GM12878 (cell line): ENCODE results near the gene SPATA6. TPM values are rescaled to one million over a fixed set of nuclear protein-coding genes. Genes with fewer than 3 reads are reported as not detected.

Source experiments
- ATAC-seq: fragments of 200-7000 bp; cut with Tn5 transposase; 3 replicates; pipeline ENCODE4 v1.9.1; 2020; ENCODE audit warnings: mild to moderate bottlenecking, moderate library complexity
- BruUV-seq: library from RNA; stranded (reverse); fragments of 400-500 nt; replicated peaks from 2 replicates; lab custom pipeline; 2021; lab: Mats Ljungman, UMichigan
- CTCF ChIA-PET: fragments of 300-600 bp; sonication (Branson Sonifier 250); formaldehyde crosslinking; extraction: SDS; loops from one replicate; lab custom pipeline; 2021; ENCODE audit warnings: inconsistent platforms; lab: Yijun Ruan, JAX
- POLR2A ChIA-PET: fragments of 350-600 bp; formaldehyde crosslinking; extraction: SDS; loops from one replicate; lab custom pipeline; 2021; ENCODE audit warnings: inconsistent platforms; lab: Charles Lee
- RAD21 ChIA-PET: fragments of 300-600 bp; sonication (Branson Sonifier 250); formaldehyde crosslinking; loops from one replicate; lab custom pipeline; 2023; ENCODE audit warnings: antibody characterized with exemption; ENCODE audit not compliant: unreplicated experiment; lab: Charles Lee
- SMC1A ChIA-PET: fragments of 300-600 bp; sonication (Branson Sonifier 250); formaldehyde crosslinking; loops from one replicate; lab custom pipeline; 2023; ENCODE audit not compliant: unreplicated experiment, uncharacterized antibody; lab: Charles Lee
- DNase-seq: peaks from one replicate; pipeline ENCODE4 v3.0.0-alpha.2; 2011; ENCODE audit warnings: low read depth, low spot score
- FAIRE-seq: peaks from 3 replicates; lab custom pipeline; 2011; peaks lifted over from hg19 to GRCh38; lab: Jason Lieb, UNC
- H2AFZ ChIP-seq: 2 replicates; pipeline ENCODE4 v1.6.0; 2011; ENCODE audit warnings: low read depth, low read length, control low read depth; ENCODE audit not compliant: control insufficient read depth
- H3K27ac ChIP-seq: 2 replicates; pipeline ENCODE4 v1.5.1; 2011; ENCODE audit warnings: control low read depth; ENCODE audit not compliant: control insufficient read depth, insufficient read depth
- H3K27me3 ChIP-seq, 2 experiments: replicated peaks in 1 of 2; 2 replicates each; pipeline versions ENCODE4 v1.6.0 to v1.6.1; 2011; ENCODE audit warnings: low read length in 1 of 2; ENCODE audit not compliant: control insufficient read depth in 2 of 2, insufficient read depth in 2 of 2
- H3K36me3 ChIP-seq, 2 experiments: 2 replicates each; pipeline ENCODE4 v1.5.1; 2011; ENCODE audit warnings: low read length in 1 of 2; ENCODE audit not compliant: control insufficient read depth in 2 of 2, insufficient read depth in 2 of 2
- H3K4me1 ChIP-seq: 2 replicates; pipeline ENCODE4 v1.6.1; 2011; ENCODE audit warnings: mild to moderate bottlenecking, low read length, moderate library complexity, mixed read lengths; ENCODE audit not compliant: control insufficient read depth, insufficient read depth
- H3K4me2 ChIP-seq: 2 replicates; pipeline ENCODE4 v1.6.0; 2011; ENCODE audit warnings: control low read depth; ENCODE audit not compliant: control insufficient read depth, insufficient read depth
- H3K4me3 ChIP-seq: fragments of 200-600 bp; sonication (generic); 2 replicates; pipeline ENCODE4 v1.5.1; 2016
- H3K79me2 ChIP-seq: 2 replicates; pipeline ENCODE4 v1.6.0; 2011; ENCODE audit warnings: low read length; ENCODE audit not compliant: control insufficient read depth, insufficient read depth
- H3K9ac ChIP-seq: 2 replicates; pipeline ENCODE4 v1.8.0; 2011; ENCODE audit warnings: low read length, control low read depth, mixed read lengths; ENCODE audit not compliant: control insufficient read depth, insufficient read depth
- H3K9me3 ChIP-seq: replicated peaks from 3 replicates; pipeline ENCODE4 v1.5.1; 2011; ENCODE audit warnings: mild to moderate bottlenecking, low read length; ENCODE audit not compliant: control insufficient read depth, insufficient read depth
- H4K20me1 ChIP-seq: 2 replicates; pipeline ENCODE4 v1.6.0; 2011; ENCODE audit not compliant: control insufficient read depth, insufficient read depth
- BRCA1 ChIP-seq: IDR thresholded peaks from 2 replicates; pipeline ENCODE4 v1.6.1; 2011; ENCODE audit warnings: low read depth, low read length, improper control_type of control experiment
- CHD2 ChIP-seq: IDR thresholded peaks from 2 replicates; pipeline ENCODE4 v1.6.1; 2011; ENCODE audit warnings: low read depth, low read length, improper control_type of control experiment, borderline replicate concordance
- FOXM1 ChIP-seq: IDR thresholded peaks from 2 replicates; pipeline ENCODE4 v1.6.1; 2012; ENCODE audit warnings: low read depth, mild to moderate bottlenecking, inconsistent platforms, low read length, moderate library complexity
- HDAC6 ChIP-seq: fragments of 200-600 bp; sonication (generic); IDR thresholded peaks from one replicate; pipeline ENCODE4 v1.8.0; 2017; ENCODE audit warnings: antibody characterized with exemption; ENCODE audit not compliant: unreplicated experiment
- IRF3 ChIP-seq: fragments of 450-650 bp; IDR thresholded peaks from 2 replicates; pipeline ENCODE4 v1.6.1; 2014; ENCODE audit warnings: mild to moderate bottlenecking
- IRF5 ChIP-seq: fragments of 450-650 bp; IDR thresholded peaks from 2 replicates; pipeline ENCODE4 v1.6.1; 2017; ENCODE audit warnings: borderline replicate concordance
- NFXL1 ChIP-seq: fragments of 450-650 bp; IDR thresholded peaks from 2 replicates; pipeline ENCODE4 v1.6.1; 2017; ENCODE audit warnings: antibody characterized with exemption, mild to moderate bottlenecking, borderline replicate concordance
- PBX3 ChIP-seq: IDR thresholded peaks from 2 replicates; pipeline ENCODE4 v1.6.1; 2011; ENCODE audit warnings: mild to moderate bottlenecking, low read depth, low read length, moderate library complexity; ENCODE audit not compliant: insufficient replicate concordance
- RAD51 ChIP-seq: fragments of 450-650 bp; IDR thresholded peaks from 2 replicates; pipeline ENCODE4 v1.6.1; 2016; ENCODE audit warnings: moderate library complexity, mild to moderate bottlenecking, inconsistent platforms
- RBBP5 ChIP-seq: fragments of 200-600 bp; sonication (generic); conservative IDR thresholded peaks from 2 replicates; pipeline ENCODE4 v1.6.1; 2016
- SIX5 ChIP-seq: IDR thresholded peaks from 2 replicates; pipeline ENCODE4 v1.6.1; 2011; ENCODE audit warnings: mild to moderate bottlenecking, low read depth, low read length, moderate library complexity; ENCODE audit not compliant: severe bottlenecking
- SP1 ChIP-seq: IDR thresholded peaks from one replicate; pipeline ENCODE4 v1.6.1; 2011; ENCODE audit warnings: low read depth, low read length
- TBL1XR1 ChIP-seq: IDR thresholded peaks from 2 replicates; pipeline ENCODE4 v1.6.1; 2012; ENCODE audit warnings: low read depth, low read length, improper control_type of control experiment
- WGBS: methylation state at CpG from one replicate; pipeline ENCODE4 v1.1.6; 2016; ENCODE audit warnings: low lambda C conversion rate; ENCODE audit not compliant: insufficient replicate concordance, insufficient coverage; ENCODE audit errors: missing lambda C conversion rate; 5-methylcytosine and 5-hydroxymethylcytosine counted together
- in situ Hi-C: fragments of 300-500 bp; cut with MboI; formaldehyde crosslinking; loops from 9 replicates; pipeline ENCODE4 v1.14.3; 2018; ENCODE audit warnings: mixed read lengths
- intact Hi-C: fragments of 100-400 bp; cut with micrococcal nuclease; formaldehyde crosslinking; loops from one replicate; pipeline ENCODE4 v1.14.2; 2022; ENCODE audit not compliant: unreplicated experiment
- polyA plus RNA-seq, 11 experiments: library from polyadenylated mRNA; depleted of rRNA in 4 of 11; unstranded in 6 of 11; stranded (reverse) in 5 of 11; fragments of >200 nt; fragmentation: Nextera tagmentation in 4 of 11; fragmentation: Illumina TruSeq in 1 of 11; extraction: Ambion mirVana in 4 of 11; extraction: Trizol in 1 of 11; gene quantifications; 1 replicate in 1 of 11; 2 replicates in 10 of 11; pipeline versions ENCODE4 v1.2.1 to v1.2.3, GENCODE V29; 2011 to 2016; ENCODE audit warnings: inconsistent platforms in 2 of 11, missing spikeins in 2 of 11, low read depth in 1 of 11
- total RNA-seq, 4 experiments: library from RNA; depleted of rRNA in 3 of 4; stranded (reverse); fragments of >200 nt in 3 of 4; fragmentation: Illumina TruSeq in 1 of 4; extraction: Trizol in 1 of 4; gene quantifications; 2 replicates each; pipeline versions ENCODE4 v1.2.1 to v1.2.3, GENCODE V29; 2013 to 2021

The SPATA6 gene
- total and polyA plus RNA-seq, 10 of the 15 experiments (the other 5 are each of a cell fraction or from before 2014, with no cell fraction given) = 0.29 TPM; not detected in 9

GRCh38 chr1:48341221-48341620 is 130.8 kb downstream of the SPATA6 start:
- BruUV-seq = no TSS peak
- no peak for FAIRE-seq
- TF ChIP-seq SIX5 (no peak), BRCA1 (no peak), RBBP5 (no peak), NFXL1 (no peak), TBL1XR1 (no peak), SP1 (no peak), HDAC6 (no peak), FOXM1 (no peak), RAD51 (no peak), IRF3 (no peak), IRF5 (no peak), PBX3 (no peak), CHD2 (no peak)
- Histone ChIP-seq H3K4me3 (no peak overlapping the region), H3K9ac (no peak overlapping the region), H3K4me2 (no peak overlapping the region), H3K27me3 (no peaks in the 10 kb centered on the region), H3K27ac (no peak overlapping the region), H3K9me3 (no peaks in the 10 kb centered on the region), H3K79me2 (no peaks in the 10 kb centered on the region), H2AFZ (no peak overlapping the region), H4K20me1 (no peaks in the 10 kb centered on the region), H3K4me1 (no peaks in the 10 kb centered on the region), H3K36me3 (no peaks in the 10 kb centered on the region)
- RAD21 ChIA-PET = no interaction called here
- 11% methylated on average over 3 of the region's 3 CpGs for WGBS
- no peak for DNase-seq
- SMC1A ChIA-PET = no interaction called here
- intact Hi-C loops = no loop called here
- no peak for ATAC-seq
- POLR2A ChIA-PET = no interaction called here
- in situ Hi-C loops = no loop called here
- CTCF ChIA-PET = no interaction called here
